ENCODE results near the gene GGTA1.

Gene GGTA1

DNA sequence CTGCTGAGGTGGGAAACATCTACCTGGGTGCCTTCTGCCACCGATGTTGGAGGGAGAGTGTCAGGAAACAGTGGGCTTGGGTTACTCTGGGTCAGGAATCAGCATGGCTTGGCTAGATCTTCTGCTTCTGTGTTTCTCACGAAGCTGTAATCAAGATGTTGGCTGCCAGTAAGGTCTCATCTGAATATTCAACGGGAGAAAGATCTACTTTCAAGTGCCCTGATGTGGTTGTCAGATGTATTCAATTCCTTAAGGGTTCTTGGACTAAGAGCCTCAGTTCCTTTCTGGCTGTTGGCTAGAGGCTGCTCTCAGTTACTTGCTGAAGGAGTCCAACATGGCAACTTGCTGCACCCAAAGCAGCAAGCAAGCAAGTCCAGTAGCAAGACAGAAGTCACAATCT, 87.7 kb downstream of the GGTA1 start:
- DNase-seq = no peak

DNA sequence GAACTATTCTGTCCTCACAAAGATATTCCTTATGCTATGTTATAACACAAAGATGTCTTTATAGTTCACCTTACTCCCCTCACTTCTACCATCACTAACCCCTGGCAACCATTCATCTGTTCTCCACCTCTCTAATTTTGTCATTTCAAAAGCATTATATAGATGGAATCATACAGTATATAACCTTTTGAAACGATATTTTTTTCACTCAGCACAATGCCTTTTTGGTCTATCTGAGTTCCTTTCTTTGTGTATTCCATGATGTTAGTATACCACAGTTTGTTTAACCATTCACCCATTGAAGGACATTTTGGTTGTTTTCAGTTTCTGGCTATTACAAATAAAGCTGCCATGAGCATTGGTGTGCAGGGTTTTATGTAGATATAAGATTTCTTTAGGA, 93.7 kb downstream of the GGTA1 start:
- DNase-seq = no peak

Measured in anterior cingulate cortex (tissue), 58 donors.